ENCODE measurements around the gene TYW1B.
"Not testable (repeated sequence)": the region's sequence is repeated elsewhere in the genome, so short reads cannot be mapped to it uniquely, and the experiment has no call there.

- TF ChIP-seq CTCF, POLR2A, EP300, POLR2AphosphoS5 (IDR thresholded peaks at IDR 0.05): not testable (repeated sequence)
These were observed 44.2 kb downstream of the TYW1B start for GRCh38 chr7:72783601-72784370.
